Hippocampal formation (tissue), 2 donors: ENCODE results near the gene MBD3.
"Not testable (repeated sequence)": the region's sequence is repeated elsewhere in the genome, so short reads cannot be mapped to it uniquely, and the experiment has no call there.

ENCODE experiments used
- DNase-seq, 2 donors: peaks; one replicate each; lab custom pipeline; 2025; lab: John Stamatoyannopoulos, UW

MBD3 gene

DNA sequence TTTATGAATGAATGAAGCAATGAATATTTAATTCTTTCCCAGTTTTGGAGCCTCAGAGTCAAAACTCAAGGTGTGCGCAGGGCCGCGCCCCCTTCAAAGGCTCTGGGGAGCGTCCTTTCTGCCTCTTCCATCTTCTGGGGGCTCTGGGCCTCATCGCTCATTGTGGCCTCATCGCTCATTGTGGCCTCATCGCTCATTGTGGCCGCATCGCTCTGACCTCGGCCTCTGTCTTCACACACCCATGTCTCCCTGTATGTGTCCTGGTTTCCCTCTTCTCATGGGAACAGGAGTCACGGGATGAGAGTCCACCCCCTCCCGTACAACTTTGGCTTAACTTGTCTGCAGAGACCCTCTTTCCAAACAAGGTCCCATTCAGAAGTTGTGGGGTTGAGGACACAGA, 21.3 kb downstream of the MBD3 start:
- no peak for DNase-seq

DNA sequence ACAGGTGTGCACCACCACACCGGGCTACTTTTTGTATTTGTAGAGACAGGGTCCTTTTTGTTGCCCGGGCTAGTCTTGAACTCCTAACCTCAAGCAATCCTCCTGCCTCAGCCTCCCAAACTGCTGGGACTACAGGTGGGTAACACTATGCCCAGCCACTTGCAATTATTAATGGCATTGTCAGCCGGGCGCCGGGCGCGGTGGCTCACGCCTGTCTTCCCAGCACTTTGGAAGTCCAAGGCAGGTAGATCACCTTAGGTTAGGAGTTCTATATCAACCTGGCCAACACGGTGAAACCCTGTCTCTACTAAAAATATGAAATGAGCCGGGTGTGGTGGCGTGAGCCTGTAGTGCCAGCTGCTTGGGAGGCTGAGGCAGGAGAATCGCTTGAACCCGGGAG, 21.8 kb downstream of the MBD3 start:
- no peak for DNase-seq

DNA sequence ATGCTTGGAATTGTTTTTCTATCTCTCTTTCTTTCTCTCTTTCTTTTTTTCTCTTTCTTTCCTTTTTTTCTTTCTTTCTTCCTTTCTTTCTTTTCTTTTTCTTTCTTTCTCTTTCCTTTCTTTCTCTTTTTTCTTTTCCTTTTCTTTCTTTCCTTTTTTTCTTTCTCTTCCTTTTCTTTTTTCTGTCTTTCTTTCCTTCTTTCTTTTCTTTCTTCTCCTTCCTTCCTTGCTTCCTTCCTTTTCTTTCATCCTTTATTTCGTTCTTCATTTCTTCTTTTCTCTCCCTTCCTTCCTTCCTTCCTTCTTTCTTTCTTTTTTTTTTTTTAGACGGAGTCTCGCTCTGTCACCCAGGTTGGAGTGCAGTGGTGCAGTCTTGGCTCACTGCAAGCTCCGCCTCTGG, 22.7 kb downstream of the MBD3 start:
- DNase-seq, result no peak

DNA sequence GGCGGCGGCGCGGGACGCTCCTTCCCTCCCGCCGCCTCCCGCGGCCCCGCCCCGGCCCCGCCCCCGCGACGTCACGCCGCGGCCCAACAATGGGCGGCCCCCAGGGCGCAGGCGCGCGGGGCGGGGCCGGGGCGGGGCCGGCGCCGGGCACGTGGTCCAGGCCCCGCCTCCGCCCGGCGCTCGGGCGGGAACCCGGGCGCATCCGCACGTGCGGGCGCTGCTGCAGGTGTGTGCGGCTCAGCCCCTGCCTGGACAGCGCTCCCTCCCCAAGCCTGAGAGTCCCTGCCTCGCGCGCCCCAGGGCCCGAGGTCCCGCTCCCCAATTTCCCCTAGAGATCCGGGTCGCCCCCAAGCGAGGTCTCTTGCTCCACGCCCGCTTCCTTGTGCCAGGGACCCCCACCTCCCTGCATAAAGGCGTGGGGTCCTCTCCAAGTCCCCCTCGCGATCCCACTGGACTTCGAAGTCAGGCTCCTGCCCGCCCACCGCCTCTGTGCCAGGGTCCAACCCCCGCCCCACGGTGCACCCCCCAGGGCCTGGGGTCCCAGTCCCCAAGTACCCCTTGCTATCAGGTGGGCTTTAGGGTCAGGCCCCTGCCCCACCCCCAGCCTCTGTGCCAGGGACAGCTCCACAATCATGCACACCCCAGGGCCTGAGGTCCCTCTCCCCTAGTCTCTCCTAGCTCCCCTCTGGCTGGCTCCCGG, 24.2 kb downstream of the MBD3 start, which contains the start of gene MEX3D:
TSS of gene MEX3D (minus strand) at position 6 of the 700 bp plus-strand sequence. CDS start 267 bp downstream, outside the sequence.
- peak; percentile 7 to 37 for DNase-seq

DNA sequence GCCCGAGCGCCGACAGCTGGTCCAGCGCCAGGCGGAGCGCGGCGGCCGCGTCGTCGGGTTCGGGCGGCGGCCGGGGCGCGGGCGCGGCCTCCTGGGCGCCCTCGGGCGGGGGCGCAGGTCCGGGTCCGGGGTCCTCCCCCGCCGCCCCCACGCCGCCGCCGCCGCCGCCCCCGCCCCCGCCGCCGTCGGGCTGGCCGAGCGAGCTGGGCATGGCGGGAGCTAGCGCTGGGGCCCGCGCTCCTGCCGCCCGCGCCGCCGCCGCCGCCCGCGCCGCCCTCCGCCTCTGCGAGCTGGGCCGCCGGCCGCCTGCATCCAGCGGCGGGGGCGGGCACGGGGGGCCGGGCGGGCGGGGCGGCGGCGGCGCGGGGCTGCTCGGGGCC, 24.8 kb downstream of the MBD3 start:
- DNase-seq, result no peak

DNA sequence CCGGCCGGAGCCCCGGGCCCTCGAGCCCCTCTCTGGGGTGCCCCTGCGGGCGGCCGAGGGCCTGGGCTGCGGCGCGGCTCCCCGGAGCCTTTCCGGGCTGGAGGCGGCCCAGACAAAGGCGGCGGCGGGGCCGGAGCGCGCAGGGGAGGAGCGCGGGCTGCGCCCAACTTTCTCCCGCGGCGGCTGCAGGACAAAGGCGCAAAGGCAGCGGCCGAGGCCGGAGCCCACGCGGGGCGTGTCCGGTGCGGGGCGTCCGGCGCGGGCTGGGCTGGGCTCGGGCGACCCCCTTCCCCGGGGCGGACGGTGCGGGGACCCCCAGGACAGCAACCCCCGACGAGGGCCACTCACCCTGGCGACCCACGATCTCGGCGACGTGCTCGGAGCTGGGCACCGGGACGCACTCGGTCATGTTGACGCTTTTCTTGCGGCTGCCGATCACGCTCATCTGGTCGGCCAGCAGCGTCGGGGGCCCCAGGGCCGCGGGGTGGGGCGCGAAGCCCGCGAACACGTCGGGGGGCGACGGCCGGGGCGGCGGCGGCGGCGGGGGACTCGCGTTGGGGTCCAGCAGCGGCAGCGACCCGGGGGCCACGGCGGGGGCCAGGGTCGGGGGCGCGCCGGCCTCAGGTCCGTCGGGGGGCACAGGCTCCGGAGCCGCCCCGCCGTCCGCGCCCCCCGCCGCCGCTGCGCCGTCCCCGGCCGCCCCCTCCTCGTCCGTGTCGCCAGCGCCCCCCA, 25.4 kb downstream of the MBD3 start:
- no peak for DNase-seq

DNA sequence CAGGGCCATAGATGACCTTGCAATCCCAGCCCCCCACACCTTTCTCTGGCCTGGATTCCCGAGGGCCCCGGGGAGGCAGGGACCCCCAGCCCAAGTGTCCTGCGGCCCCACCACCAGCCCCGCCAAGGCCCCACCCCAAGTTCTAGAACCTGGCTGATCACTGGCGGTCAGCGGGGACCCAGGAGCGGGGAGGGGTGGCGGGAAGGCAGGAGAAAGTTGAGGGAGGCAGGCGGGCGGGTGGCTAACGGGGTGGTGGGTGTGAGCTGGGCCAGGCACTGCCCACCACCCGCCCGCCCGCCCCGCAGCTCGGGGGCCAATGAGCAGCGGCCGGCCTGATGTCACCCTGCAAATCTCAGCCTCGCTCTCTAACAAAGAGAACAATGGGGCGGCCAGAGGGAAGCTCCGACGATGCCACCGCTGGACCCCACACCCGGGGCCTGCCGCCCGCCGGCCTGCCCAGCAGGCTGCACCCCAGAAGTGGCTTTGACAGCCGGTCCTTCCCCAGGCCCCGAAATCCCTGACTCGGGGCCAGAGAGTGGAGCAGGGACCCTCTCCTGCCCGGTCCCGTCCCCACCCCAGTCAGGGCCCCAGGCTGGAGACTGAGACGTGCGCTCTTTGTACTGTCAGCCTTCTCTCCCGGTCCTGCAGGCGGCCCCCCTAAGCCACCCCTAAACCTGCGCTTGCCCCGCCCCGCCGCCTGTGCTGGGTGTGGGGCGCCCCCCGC, 26.1 kb downstream of the MBD3 start:
- DNase-seq, result peak; percentile 86 to 93

DNA sequence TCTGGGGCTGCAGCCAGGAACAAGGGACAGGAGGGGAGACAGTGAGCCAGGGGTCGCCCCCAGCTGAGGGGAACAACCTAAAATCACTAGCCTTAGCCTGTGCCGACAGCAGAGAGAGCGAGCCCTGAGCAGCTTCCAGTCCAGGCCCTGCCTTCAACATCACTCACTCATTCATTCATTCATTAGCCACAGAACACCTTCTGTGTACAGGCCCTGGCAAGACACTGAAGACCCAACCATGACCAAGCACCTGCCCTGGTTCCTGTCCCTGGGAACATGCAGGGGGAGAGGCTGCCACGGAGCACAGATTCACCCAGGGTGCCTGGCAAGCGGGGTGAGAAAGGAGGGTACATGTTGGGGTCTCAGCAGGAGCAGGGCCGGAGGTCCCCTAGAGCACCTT, 29.4 kb downstream of the MBD3 start:
- no peak for DNase-seq

DNA sequence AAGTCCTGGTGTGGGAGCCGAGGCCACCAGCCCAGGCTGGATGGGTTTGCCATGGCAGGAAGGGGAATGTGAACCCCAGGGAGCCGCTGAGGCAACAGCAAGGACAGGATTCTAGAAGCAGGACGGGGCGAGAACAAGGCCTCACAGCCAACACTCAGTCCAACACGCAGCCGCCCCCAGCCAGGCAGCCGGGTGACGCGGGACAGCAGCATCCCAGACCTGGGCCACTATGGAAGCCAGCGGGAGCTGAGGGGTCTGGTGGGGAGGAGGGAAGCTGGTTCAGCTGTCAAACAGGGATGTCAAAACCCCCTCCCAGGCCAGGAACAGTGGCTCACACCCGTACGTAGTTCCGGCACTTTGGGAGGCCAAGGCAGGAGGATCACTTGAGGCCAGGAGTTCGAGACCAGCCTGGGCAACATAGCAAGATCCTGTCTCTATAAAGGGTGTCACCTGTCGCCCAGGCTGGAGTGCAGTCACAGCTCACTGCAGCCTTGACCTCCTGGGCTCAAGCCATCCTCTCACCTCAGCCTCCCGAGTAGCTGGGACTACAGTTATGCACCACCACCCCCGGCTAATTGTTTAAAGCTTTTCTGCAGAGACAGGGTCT, 31.3 kb downstream of the MBD3 start:
- no peak for DNase-seq

DNA sequence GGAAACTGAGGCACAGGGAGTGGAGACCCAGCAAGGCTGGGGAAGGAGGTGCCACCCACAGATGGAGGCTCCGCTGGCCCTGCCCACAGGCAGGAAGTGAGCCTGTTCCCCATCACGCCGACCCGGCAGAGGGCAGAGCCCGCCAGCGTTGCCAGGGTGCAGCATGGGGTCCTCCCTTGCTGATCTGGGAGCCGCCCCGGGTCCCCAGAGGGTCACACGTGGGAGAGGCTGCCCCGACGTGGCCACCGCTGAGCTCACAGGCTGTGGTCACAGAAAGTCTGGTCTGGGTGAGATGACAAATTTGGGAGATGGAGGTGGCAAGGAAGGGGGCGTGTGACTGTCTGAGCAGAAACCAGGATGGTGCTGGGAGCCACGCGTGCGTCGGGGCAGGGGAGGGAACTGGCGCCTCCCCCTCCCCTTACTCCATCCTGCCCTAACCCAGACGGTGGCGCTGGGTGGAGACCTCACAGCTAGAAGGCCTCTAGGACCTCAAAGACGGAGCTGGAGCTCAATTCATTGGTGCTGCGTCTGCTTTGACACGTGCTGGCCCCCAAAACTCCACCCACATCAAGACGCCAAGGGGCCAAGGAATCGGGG, 32.3 kb downstream of the MBD3 start:
- no peak for DNase-seq

DNA sequence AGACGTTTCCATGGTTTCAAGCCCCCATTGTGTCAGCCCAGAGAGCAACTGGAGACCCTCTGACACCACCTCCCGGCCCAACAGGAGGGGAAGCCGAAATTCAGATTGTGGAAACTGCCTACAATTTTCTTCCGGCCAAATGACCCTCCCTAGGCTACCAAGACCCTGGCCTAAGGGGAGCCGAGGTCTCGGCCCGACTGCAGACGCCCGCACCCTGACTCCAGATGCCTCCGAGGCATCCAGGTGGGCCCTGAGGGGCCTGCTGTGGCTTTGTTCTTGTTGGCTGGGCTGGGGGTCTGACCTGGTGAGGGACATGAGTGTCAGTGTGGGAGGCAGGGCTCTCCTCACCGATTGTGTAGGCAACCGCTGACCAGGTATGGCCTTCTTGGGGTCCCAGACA, 34.1 kb downstream of the MBD3 start:
- DNase-seq, result no peak

DNA sequence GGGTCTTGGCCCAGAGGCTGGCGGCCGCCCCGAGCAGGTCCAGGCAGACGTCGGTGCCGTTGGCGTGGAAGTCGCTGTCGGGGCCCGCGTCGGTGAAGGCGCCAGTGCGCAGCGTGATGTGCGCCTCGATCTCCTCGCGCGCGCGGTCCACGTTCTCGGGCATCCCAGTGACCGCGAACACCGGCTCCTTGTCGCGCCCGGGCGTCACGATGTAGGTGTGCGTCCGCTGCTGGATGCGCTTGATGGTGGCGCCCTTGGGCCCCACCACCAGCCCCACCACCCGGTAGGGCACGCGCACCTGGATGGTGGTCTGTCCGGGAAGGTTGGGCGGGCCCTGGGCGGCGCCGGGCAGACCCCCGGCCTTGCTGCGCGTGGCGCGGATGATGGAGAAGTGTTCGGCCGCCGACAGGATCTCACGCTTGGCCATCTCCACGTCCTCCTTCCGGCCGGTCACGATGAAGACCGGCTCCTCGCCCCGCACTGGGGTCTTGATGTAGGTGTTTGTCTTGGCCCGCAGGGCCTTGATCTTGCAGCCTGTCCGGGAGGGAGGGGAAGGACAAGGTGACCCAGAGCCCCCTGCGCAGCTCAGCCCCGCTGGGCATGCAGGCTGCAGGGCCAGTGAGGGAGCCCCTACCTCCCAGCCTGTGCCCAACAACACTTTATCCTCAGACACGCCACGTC, 36.1 kb downstream of the MBD3 start:
- no peak for DNase-seq

DNA sequence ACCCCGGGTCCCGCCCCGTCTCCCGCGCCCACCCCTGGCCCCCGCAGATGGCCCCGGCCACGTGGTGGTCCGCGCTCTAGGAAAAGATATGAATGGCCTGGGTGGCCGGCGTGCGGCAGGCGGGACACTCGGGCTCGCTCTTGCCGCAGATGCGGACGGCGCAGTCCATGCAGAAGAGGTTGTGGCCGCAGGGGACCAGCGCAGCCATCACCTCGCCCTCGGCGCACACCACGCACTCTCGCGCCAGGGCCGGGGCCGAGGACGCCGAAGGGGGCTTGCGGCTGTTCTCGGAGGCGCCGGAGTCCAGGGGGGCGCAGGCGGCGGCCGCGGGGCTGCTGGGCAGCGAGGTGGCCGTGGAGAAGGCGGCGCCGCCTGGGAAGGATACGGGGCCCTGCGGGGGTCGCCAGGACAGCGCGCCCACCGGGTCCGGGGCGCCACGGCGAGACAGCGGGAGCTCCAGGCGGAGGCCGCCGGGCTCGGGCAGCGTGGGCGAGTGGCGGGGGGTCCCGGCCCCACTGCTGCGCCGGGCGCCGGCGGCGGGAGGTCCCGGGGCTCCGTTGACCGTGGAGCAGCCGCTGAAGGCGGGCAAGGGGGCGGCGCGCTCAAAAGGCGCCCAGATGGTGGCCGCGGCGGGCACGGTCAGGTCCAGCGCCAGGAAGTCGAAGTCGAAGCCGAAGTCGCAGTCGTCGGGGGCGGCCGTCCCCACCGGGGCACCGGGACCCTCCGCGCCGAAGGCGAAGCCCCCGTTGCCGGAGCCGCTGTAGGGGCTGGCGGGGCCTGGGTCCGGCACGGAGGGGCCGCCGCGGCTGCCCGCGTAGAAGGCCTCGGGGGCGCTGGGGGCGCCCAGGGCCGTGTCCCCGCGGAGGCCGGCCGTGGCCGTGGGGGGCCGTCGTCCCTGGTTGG, 36.9 kb downstream of the MBD3 start:
- DNase-seq, result no peak

DNA sequence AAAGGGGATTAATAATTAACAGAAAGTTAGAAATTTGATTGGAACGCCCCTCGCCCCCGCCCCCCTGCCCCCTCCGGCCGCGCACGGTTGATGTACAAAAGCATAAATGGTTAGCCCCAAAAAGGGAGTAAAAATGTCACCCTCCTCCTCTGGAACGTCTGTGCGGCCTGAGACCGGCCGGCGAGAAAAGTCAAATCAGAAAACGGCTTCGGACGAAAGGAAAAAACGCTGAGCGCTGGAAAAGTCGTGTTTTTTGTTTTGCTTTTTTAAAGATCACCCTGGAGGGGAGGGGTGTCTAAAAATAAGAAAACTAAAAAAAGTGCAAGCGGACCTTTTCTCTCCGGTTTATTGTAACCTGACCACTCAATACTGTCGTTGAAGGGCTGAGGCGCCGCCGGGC, 37.7 kb downstream of the MBD3 start:
- no peak for DNase-seq

DNA sequence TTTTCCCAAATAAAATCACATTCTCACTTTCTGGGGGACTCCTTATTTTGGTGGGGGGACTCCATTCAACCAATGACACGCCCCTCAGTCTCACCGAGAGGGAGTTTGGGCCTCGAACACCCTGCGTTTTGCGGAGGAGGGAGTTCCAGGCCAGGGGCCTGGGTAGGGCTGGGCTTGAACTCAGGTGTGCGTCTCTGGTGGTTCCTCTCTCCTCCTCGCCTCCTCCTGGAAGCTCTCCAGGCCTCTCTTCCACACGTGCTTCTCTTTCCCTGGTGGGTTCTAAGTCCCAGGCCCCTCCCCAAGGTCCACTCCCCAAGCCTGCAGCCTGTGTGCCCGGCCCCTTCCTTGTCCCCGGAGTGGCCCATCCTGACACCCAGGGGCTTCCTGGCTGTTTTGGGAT, 39.2 kb downstream of the MBD3 start:
- no peak for DNase-seq

DNA sequence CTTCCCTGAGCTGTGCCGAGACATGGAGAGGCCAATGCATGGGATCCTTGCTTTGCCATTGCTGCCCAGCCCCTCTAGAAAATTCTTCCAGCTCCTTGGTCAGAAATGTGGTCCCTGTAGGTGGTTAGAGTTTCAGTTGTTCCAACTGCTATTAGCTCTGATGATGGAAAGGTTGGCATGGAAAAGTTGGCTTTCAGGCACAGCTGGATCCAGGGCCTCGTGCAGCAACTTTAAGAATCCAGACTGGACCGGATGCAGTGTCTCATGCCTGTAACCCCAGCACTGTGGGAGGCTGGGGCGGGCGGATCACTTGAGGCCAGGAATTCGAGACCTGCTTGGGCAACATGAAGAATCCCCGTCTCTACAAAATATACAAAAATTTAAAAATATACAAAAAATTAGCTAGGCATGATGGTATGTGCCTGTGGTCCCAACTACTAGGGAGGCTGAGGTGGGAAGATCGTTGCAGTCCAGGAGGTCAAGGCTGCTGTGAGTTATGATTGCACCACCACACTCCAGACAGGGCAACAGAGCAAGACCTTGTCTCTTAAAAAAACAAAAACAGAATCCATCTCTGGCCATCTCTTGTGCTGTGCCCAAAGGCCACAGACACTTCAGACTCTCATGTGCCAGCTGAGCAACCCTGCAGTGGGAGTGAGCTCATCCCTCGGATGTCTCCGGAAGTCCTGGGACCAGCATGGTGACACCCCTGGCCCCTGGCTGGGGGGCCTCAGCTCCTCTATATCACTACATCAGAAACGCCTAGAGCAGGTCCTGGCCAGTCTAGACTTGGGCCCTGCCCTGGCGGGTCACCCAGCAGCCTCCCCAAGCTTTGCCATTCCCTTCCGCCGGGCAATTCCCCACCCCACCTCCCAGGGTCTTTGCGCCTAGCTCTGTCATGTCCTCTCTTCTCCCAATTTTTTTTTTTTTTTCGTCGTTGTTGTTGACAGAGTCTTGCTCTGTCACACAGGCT, 41.3 kb downstream of the MBD3 start:
- no peak for DNase-seq

DNA sequence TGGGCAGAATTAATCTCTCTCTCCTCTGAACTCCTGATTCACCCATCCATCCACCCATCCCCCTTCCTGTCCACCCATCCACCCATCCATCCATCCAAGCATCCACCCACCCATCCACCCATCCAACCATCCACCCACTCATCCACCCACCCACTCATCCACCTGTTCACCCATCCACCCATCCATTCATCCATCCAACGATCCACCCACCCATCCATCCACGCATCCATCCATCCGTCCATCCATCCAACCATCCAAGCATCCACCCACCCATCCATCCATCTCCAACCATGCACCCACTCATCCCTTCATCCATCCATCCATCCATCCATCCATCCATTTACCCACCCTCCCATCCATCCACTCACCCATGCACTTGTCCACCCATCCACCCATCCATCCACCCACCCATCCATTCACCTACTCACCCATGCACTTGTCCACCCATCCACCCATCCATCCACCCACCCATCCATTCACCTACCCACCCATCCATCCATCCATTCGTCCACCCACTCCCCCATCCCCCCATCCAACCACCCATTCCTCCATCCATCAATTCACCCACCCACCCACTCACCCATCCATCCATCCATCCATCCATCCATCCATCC, 43.2 kb downstream of the MBD3 start:
- no peak for DNase-seq

DNA sequence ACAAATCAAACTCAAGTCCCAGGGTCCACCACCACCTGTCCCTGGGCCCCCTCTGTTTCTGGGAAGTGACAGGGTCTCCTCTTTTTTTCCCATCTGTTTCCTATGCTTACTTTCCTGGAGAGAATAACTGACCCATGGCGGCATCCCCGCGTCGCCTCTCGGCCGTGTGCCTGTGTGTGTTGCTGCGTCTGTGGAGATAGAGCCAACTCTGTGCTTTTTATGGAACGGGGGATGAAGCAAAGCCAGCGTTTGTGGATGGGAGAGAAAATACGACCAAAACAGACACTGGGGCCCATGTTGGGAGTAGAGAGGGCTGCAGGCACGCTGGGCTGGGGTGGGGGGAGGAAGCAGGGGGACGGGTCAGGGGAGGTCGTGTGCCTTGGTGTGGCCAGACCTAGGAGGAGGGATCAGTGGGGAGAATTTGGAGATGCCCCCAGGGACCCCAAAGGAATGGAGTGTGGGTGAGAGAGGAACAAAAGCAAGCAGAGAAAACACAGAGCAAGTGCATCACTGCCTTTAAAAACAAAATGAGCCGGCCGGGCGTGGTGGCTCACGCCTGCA, 52.2 kb downstream of the MBD3 start:
- DNase-seq, result no peak

DNA sequence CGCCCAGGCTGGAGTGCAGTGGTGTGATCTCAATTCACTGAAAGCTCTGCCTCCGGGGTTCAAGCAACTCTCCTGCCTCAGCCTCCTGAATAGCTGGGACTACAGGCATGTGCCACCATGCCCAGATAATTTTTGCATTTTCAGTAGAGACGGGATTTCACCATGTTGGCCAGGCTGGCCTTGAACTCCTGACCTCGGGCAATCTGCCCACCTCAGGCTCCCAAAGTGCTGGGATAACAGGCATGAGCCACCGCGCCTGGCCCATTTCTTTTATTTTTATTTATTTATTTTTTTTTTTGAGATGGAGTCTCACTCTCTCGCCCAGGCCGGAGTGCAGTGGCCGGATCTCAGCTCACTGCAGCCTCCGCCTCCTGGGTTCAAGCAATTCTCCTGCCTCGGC, 52.9 kb downstream of the MBD3 start:
- DNase-seq, result not testable (repeated sequence)
